Cardiac septum (tissue), 1 donor: ENCODE measurements around the gene JAGN1. TPM values are rescaled to one million over a fixed set of nuclear protein-coding genes. Genes with fewer than 3 reads are reported as not detected.
"Not testable (repeated sequence)": the region's sequence is repeated elsewhere in the genome, so short reads cannot be mapped to it uniquely, and the experiment has no call there.

Source experiments
- DNase-seq: peaks from one replicate; pipeline ENCODE4 v3.0.0-alpha.2; 2020; ENCODE audit warnings: low spot score
- intact Hi-C: fragments of 100-400 bp; cut with DNase I; formaldehyde crosslinking; loops from one replicate; pipeline ENCODE4 v1.14.0; 2022
- total RNA-seq: library from RNA; stranded (reverse); fragmentation: NEBNext Ultra II Directional; extraction: Animal tissue kit (Norgen Biotek cat#: 25700); gene quantifications from one replicate; pipeline ENCODE4 v1.2.1, GENCODE V29; 2021
- donor health status: DM: no; HTN: no; CAD: no.

The JAGN1 gene
- total RNA-seq, 1 donor from 2014 or later, result 17.3 TPM

- intact Hi-C loops, result loop anchor here (10.0 kb wide), 1 partner anchor 287 kb away; no protein-coding TSS in a partner anchor
- DNase-seq, result no peak
Observed at GRCh38 chr3:9937486-9938238, 47.3 kb downstream of the JAGN1 start.

GRCh38 chr3:9938966-9939365 lies 48.6 kb downstream of the JAGN1 start:
- no peak for DNase-seq
- intact Hi-C loops, result loop anchor here (10.0 kb wide), 1 partner anchor 286 kb away; no protein-coding TSS in a partner anchor

- not testable (repeated sequence) for DNase-seq
- intact Hi-C loops, result loop anchor here (10.0 kb wide), 1 partner anchor 285 kb away; no protein-coding TSS in a partner anchor
Observed at GRCh38 chr3:9939906-9940305, 49.5 kb downstream of the JAGN1 start.

GRCh38 chr3:9940746-9941145 lies 50.3 kb downstream of the JAGN1 start:
- intact Hi-C loops, result no loop called here
- DNase-seq, result no peak

- intact Hi-C loops, result no loop called here
- no peak for DNase-seq
Observed at GRCh38 chr3:9942164-9942563, 51.8 kb downstream of the JAGN1 start.

GRCh38 chr3:9942934-9943690 lies 52.7 kb downstream of the JAGN1 start:
- intact Hi-C loops, result no loop called here
- DNase-seq, result no peak

Other genes with a start within 250 kb of the JAGN1 start
- gene MTMR14, start 241.1 kb upstream of the JAGN1 start, total RNA-seq, result 27.9 TPM
- gene CPNE9, start 186.8 kb upstream of the JAGN1 start, total RNA-seq, result not detected
- gene BRPF1, start 158.9 kb upstream of the JAGN1 start, total RNA-seq, result 10.6 TPM
- 9.6 TPM for gene OGG1, start 140.7 kb upstream of the JAGN1 start, total RNA-seq
- gene CAMK1, start 120.7 kb upstream of the JAGN1 start, total RNA-seq, result 10.0 TPM
- 50.1 TPM for gene TADA3, start 98.1 kb upstream of the JAGN1 start, total RNA-seq
- 79.8 TPM for gene ARPC4, start 97.5 kb upstream of the JAGN1 start, total RNA-seq
- 19.5 TPM for gene TTLL3, start 80.3 kb upstream of the JAGN1 start, total RNA-seq
- gene RPUSD3, start 46.6 kb upstream of the JAGN1 start, total RNA-seq, result 28.3 TPM
- 1.9 TPM for gene CIDEC, start 10.4 kb upstream of the JAGN1 start, total RNA-seq
- gene IL17RE, start 12.2 kb downstream of the JAGN1 start, total RNA-seq, result 1.1 TPM
- 20.4 TPM for gene IL17RC, start 26.5 kb downstream of the JAGN1 start, total RNA-seq
- gene CRELD1, start 43.2 kb downstream of the JAGN1 start, total RNA-seq, result 60.1 TPM
- 1.6 TPM for gene PRRT3, start 61.8 kb downstream of the JAGN1 start, total RNA-seq
- 59.6 TPM for gene EMC3, start 96.2 kb downstream of the JAGN1 start, total RNA-seq
- 0.48 TPM for gene FANCD2, start 135.8 kb downstream of the JAGN1 start, total RNA-seq
- gene FANCD2OS, start 217.6 kb downstream of the JAGN1 start, total RNA-seq, result not detected
- gene BRK1, start 225.1 kb downstream of the JAGN1 start, total RNA-seq, result 82.6 TPM